OCI-LY1 (cell line): ENCODE data around the gene BRIP1.

Experiments used
- CTCF ChIP-seq: fragments of 200-600 bp; sonication (generic), shearing (Covaris generic); IDR thresholded peaks from 2 replicates; pipeline ENCODE4 v1.5.1; 2017; ENCODE audit warnings: mild to moderate bottlenecking, antibody characterized with exemption, low read length, moderate library complexity, mixed read lengths
- EZH2 ChIP-seq: fragments of 200-600 bp; sonication (generic), shearing (Covaris generic); IDR thresholded peaks from 2 replicates; pipeline ENCODE4 v1.8.0; 2017; ENCODE audit warnings: borderline replicate concordance, mixed run types, mild to moderate bottlenecking, antibody characterized with exemption, low read length, moderate library complexity, mixed read lengths

GRCh38 chr17:61684818-61685217 lies 178.5 kb downstream of the BRIP1 start:
- TF ChIP-seq CTCF, result no peak
- TF ChIP-seq EZH2, result no peak
